Body of pancreas (tissue), 4 donors: ENCODE data around the gene RPS15A.

Experiments
- CTCF ChIP-seq, 7 experiments: fragments of 450-650 bp in 4 of 7; fragments of 200-600 bp in 3 of 7; sonication (generic) in 3 of 7; IDR thresholded peaks; one replicate each; pipeline ENCODE4 v1.5.1; 2016 to 2019; ENCODE audit warnings: antibody characterized with exemption in 7 of 7
- POLR2A ChIP-seq, 3 donors: fragments of 450-650 bp; IDR thresholded peaks; one replicate each; pipeline ENCODE4 v1.6.1; 2016; ENCODE audit warnings: antibody characterized with exemption in 3 of 3, mild to moderate bottlenecking in 2 of 3

- TF ChIP-seq CTCF (IDR thresholded peaks at IDR 0.05) (no peak), POLR2A (IDR thresholded peaks at IDR 0.05) (no peak)
These were observed 652 bp downstream of the RPS15A start for GRCh38 chr16:18789515-18789849.
